Spleen (tissue), 11 donors: ENCODE measurements around the gene ARIH2. TPM values are rescaled to one million over a fixed set of nuclear protein-coding genes. Genes with fewer than 3 reads are reported as not detected.

ENCODE experiments used
- DNase-seq: peaks from one replicate; pipeline ENCODE4 v3.0.0-alpha.2; 2020
- H3K27ac ChIP-seq, 8 donors: fragments of 200-600 bp; sonication (generic) in 7 of 8; 1 replicate in 4 of 8; 2 replicates in 4 of 8; pipeline versions ENCODE4 v1.5.0 to v1.8.0; 2016 to 2021; ENCODE audit warnings: inconsistent platforms in 4 of 8, mild to moderate bottlenecking in 4 of 8, moderate library complexity in 1 of 8
- H3K27me3 ChIP-seq, 7 donors: fragments of 200-600 bp; sonication (generic) in 6 of 7; replicated peaks in 1 of 7; 1 replicate in 4 of 7; 2 replicates in 3 of 7; pipeline versions ENCODE4 v1.5.0 to v1.8.0; 2016 to 2021; ENCODE audit warnings: inconsistent platforms in 3 of 7, mild to moderate bottlenecking in 1 of 7
- H3K36me3 ChIP-seq, 6 donors: fragments of 200-600 bp; sonication (generic) in 5 of 6; 1 replicate in 4 of 6; 2 replicates in 2 of 6; pipeline versions ENCODE4 v1.5.0 to v1.8.0; 2016 to 2021; ENCODE audit warnings: inconsistent platforms in 2 of 6
- H3K4me1 ChIP-seq, 6 donors: fragments of 200-600 bp; sonication (generic) in 5 of 6; 1 replicate in 3 of 6; 2 replicates in 3 of 6; pipeline versions ENCODE4 v1.5.0 to v1.8.0; 2016 to 2021; ENCODE audit warnings: inconsistent platforms in 3 of 6
- H3K4me3 ChIP-seq, 8 donors: fragments of 200-600 bp; sonication (generic) in 7 of 8; 1 replicate in 4 of 8; 2 replicates in 4 of 8; pipeline versions ENCODE4 v1.5.0 to v1.8.0; 2016 to 2021; ENCODE audit warnings: inconsistent platforms in 4 of 8, mild to moderate bottlenecking in 4 of 8, moderate library complexity in 2 of 8
- H3K9me3 ChIP-seq, 8 donors: fragments of 200-600 bp; sonication (generic) in 7 of 8; 1 replicate in 4 of 8; 2 replicates in 4 of 8; pipeline versions ENCODE4 v1.5.0 to v1.8.0; 2016 to 2021; ENCODE audit warnings: inconsistent platforms in 4 of 8
- POLR2A ChIP-seq, 3 donors: fragments of 450-650 bp; IDR thresholded peaks; one replicate each; pipeline ENCODE4 v1.5.1; 2017; ENCODE audit warnings: antibody characterized with exemption in 3 of 3, mild to moderate bottlenecking in 1 of 3
- POLR2AphosphoS5 ChIP-seq, 3 donors: sonication (generic); formaldehyde crosslinking; IDR thresholded peaks; one replicate each; pipeline ENCODE4 v1.5.1; 2017; ENCODE audit warnings: antibody characterized with exemption in 3 of 3
- WGBS, 5 donors: extraction: QIAGEN DNeasy Blood & Tissue Kit in 3 of 5; methylation state at CpG; one replicate each; pipeline versions ENCODE4 v1.1.5 to v1.1.7; 2013 to 2018; 5-methylcytosine and 5-hydroxymethylcytosine counted together
- intact Hi-C: fragments of 100-400 bp; cut with DNase I; formaldehyde crosslinking; loops from one replicate; pipeline ENCODE4 v1.15.0; 2023; ENCODE audit warnings: low total_unique reads
- polyA plus RNA-seq, 3 donors: library from polyadenylated mRNA; stranded (reverse); fragments of 200-250 nt; gene quantifications; one replicate each; pipeline ENCODE4 v1.2.1, GENCODE V29; 2013
- total RNA-seq, 7 donors: library from RNA; depleted of rRNA in 3 of 7; stranded (reverse); fragments of >200 nt in 3 of 7; fragmentation: NEBNext Ultra II Directional in 4 of 7; extraction: Animal tissue kit (Norgen Biotek cat#: 25700) in 4 of 7; gene quantifications; one replicate each; pipeline versions ENCODE4 v1.1.0 to v1.2.1, GENCODE V29; 2016 to 2021
- TF ChIP-seq, protein P1 (sequence below), 11 experiments: fragments of 200-600 bp in 7 of 11; fragments of 450-650 bp in 4 of 11; sonication (generic) in 4 of 11; IDR thresholded peaks in 8 of 11; conservative IDR thresholded peaks in 3 of 11; 1 replicate in 7 of 11; 2 replicates in 4 of 11; pipeline versions ENCODE4 v1.4.0 to v1.8.0; 2016 to 2021; ENCODE audit warnings: antibody characterized with exemption in 11 of 11, inconsistent platforms in 4 of 11, mild to moderate bottlenecking in 1 of 11
- donor health status: healthy with polysubstance abuse.
- donor health status: DM: no; HTN: no; CAD: no; lungs with moderate emphysema.
- donor health status: DM: no; HTN: no; CAD: no.
- donor health status: Bipolar disorder and iron deficiency.
- donor health status: healthy.
- donor health status: DM: no; HTN: no; CAD: no.
- donor health status: DM: yes; HTN: yes; CAD: no.

ARIH2 gene
- total and polyA plus RNA-seq, 10 donors, result 25.2 to 112 (median 94.5) TPM

DNA sequence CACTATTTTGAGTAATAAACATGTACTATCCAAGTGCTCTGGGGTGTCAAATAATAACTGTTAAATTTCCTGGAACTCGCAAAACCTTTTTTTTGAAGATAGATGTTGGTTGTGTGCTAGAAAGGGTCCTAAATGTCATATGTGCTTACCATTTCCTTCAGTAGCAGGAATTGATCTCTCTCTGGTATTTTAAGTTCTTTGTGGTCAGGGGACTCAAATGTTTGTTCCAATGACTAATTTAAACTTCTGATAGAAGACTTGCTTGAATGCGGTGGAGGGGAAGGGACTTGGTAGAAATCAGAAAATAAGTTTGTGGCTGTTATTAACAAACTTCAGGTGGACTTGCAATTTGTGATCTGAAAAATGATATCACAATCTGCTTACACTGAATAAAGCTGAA lies 26.8 kb downstream of the ARIH2 start:
- Histone ChIP-seq H3K36me3 (peaks cover 0 to 49% (median 0%) of the 10 kb centered on the region in 6 donors), H3K4me3 (no peak overlapping the region), H3K27ac (peak overlapping the region in 4 of 8 donors; percentile 12 to 59 (median 28)), H3K4me1 (peaks cover 0 to 28% (median 2%) of the 10 kb centered on the region in 6 donors), H3K27me3 (no peaks in the 10 kb centered on the region), H3K9me3 (no peaks in the 10 kb centered on the region)
- TF ChIP-seq, protein P1, sequence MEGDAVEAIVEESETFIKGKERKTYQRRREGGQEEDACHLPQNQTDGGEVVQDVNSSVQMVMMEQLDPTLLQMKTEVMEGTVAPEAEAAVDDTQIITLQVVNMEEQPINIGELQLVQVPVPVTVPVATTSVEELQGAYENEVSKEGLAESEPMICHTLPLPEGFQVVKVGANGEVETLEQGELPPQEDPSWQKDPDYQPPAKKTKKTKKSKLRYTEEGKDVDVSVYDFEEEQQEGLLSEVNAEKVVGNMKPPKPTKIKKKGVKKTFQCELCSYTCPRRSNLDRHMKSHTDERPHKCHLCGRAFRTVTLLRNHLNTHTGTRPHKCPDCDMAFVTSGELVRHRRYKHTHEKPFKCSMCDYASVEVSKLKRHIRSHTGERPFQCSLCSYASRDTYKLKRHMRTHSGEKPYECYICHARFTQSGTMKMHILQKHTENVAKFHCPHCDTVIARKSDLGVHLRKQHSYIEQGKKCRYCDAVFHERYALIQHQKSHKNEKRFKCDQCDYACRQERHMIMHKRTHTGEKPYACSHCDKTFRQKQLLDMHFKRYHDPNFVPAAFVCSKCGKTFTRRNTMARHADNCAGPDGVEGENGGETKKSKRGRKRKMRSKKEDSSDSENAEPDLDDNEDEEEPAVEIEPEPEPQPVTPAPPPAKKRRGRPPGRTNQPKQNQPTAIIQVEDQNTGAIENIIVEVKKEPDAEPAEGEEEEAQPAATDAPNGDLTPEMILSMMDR (IDR thresholded peaks at IDR 0.05 in 8 of 11, conservative IDR thresholded peaks at IDR 0.05 in 3 of 11), result no peak
- TF ChIP-seq POLR2A (IDR thresholded peaks at IDR 0.05) (no peak), POLR2AphosphoS5 (IDR thresholded peaks at IDR 0.05) (no peak)
- no peak for DNase-seq
- 67 to 90% (median 84%) methylated on average over 2 of the region's 2 CpGs for WGBS, 5 donors
- intact Hi-C loops, result no loop called here

DNA sequence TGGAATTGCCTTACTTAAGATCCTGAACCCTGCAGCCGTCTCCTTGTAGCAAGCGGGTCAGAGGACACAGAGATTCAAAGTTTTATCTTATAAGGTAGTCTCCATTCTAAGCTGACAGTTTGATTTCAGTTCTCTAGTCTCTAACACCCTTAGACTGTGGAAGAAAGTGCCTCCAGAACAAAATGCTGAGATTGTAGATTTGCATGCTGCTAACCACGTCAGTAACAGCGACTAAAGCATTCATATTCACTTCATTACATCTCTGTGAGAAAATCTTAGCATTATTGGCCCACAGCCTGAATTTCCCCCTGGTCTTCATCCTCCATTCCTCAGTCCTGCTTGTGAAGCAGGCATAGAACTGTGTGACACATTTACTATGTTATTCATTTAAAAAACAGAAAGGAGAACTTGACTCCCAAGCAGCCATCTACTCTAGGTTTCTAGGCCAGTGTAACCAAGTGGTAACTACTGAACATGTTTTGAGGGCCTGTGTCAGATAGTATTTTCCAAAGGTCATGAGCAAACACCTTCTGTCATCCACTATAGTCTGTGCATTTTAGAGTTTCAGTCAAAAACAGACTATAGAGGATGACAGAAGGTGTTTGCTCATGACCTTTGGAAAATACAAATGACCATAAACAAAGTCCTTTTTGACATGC lies 27.4 kb downstream of the ARIH2 start:
- Histone ChIP-seq H3K27me3 (no peaks in the 10 kb centered on the region), H3K36me3 (peaks cover 0 to 48% (median 0%) of the 10 kb centered on the region in 6 donors), H3K27ac (peak overlapping the region in 6 of 8 donors; percentile 12 to 59 (median 16)), H3K9me3 (no peaks in the 10 kb centered on the region), H3K4me1 (peaks cover 0 to 31% (median 2%) of the 10 kb centered on the region in 6 donors), H3K4me3 (no peak overlapping the region)
- intact Hi-C loops, result no loop called here
- WGBS, 5 donors, result 76 to 85% (median 81%) methylated on average over 4 of the region's 4 CpGs
- TF ChIP-seq POLR2A (IDR thresholded peaks at IDR 0.05) (no peak), POLR2AphosphoS5 (IDR thresholded peaks at IDR 0.05) (no peak)
- TF ChIP-seq, protein P1 (IDR thresholded peaks at IDR 0.05 in 8 of 11, conservative IDR thresholded peaks at IDR 0.05 in 3 of 11), result no peak
- no peak for DNase-seq

GRCh38 chr3:48949376-48949717 lies 30.7 kb downstream of the ARIH2 start:
- Histone ChIP-seq H3K9me3 (no peaks in the 10 kb centered on the region), H3K27ac (no peak overlapping the region)
- WGBS, 5 donors, result 84 to 94% (median 85%) methylated on average over 2 of the region's 2 CpGs

GRCh38 chr3:48950051-48950450 lies 31.4 kb downstream of the ARIH2 start:
- WGBS, 5 donors, result 80 to 96% (median 90%) methylated on average over 1 of the region's 1 CpG
- H3K4me1 ChIP-seq, result peaks cover 0 to 26% (median 1%) of the 10 kb centered on the region in 6 donors
- no peak for DNase-seq
- TF ChIP-seq, protein P1 (IDR thresholded peaks at IDR 0.05 in 8 of 11, conservative IDR thresholded peaks at IDR 0.05 in 3 of 11), result no peak
- no peak for TF ChIP-seq POLR2A (IDR thresholded peaks at IDR 0.05)
- no peak for TF ChIP-seq POLR2AphosphoS5 (IDR thresholded peaks at IDR 0.05)
- H3K27me3 ChIP-seq, result no peaks in the 10 kb centered on the region
- no peak overlapping the region for H3K27ac ChIP-seq
- intact Hi-C loops, result no loop called here
- no peaks in the 10 kb centered on the region for H3K9me3 ChIP-seq
- no peak overlapping the region for H3K4me3 ChIP-seq
- peaks cover 0 to 54% (median 16%) of the 10 kb centered on the region in 6 donors for H3K36me3 ChIP-seq

More at GRCh38 chr3:48949376-48949717, 30.7 kb downstream of the ARIH2 start:
- Histone ChIP-seq H3K27me3 (no peaks in the 10 kb centered on the region), H3K4me1 (peaks cover 0 to 33% (median 3%) of the 10 kb centered on the region in 6 donors), H3K36me3 (peaks cover 0 to 52% (median 12%) of the 10 kb centered on the region in 6 donors), H3K4me3 (no peak overlapping the region)
- DNase-seq, result no peak
- intact Hi-C loops, result no loop called here
- TF ChIP-seq, protein P1 (IDR thresholded peaks at IDR 0.05 in 8 of 11, conservative IDR thresholded peaks at IDR 0.05 in 3 of 11), result no peak
- TF ChIP-seq POLR2AphosphoS5 (IDR thresholded peaks at IDR 0.05) (no peak), POLR2A (IDR thresholded peaks at IDR 0.05) (no peak)
